ENCODE results near the gene COX6A1. TPM values are rescaled to one million over a fixed set of nuclear protein-coding genes. Genes with fewer than 3 reads are reported as not detected.
A peak's percentile ranks its signal among the peaks of the same experiment; 100 is the strongest.

Gene COX6A1
- total and polyA plus RNA-seq, 2 experiments from 2014 or later = 422 to 1,484 TPM

- Mint-ChIP-seq H3K36me3 (ENCODE audit: low read depth) (no peaks in the 10 kb centered on the region), H3K4me3 (no peak overlapping the region), H3K4me1 (peaks cover 18% of the 10 kb centered on the region), H3K27ac (0 out of 2 replicates have a peak overlapping the region, but pooled peaks have one; percentile 1), H3K27me3 (ENCODE audit: insufficient read depth, low read depth, poor library complexity) (peaks cover 6% of the 10 kb centered on the region), H3K9me3 (no peaks in the 10 kb centered on the region)
- H3K36me3 ChIP-seq (ENCODE audit: insufficient read depth) = no peaks in the 10 kb centered on the region
- DNase-seq (ENCODE audit: low spot score) (peak; percentile 42), ATAC-seq (no peak)
- no peaks in the 10 kb centered on the region; the same call in 1 of the 2 replicates for H3K79me2 ChIP-seq (replicated peaks; ENCODE audit: insufficient read depth)
- peak overlapping the region; percentile 33 for H3K27ac ChIP-seq (ENCODE audit: low read depth)
- H3K4me3 ChIP-seq = no peak overlapping the region
- TF ChIP-seq CREB1 (CRISPR knock-in tag; IDR thresholded peaks at IDR 0.05; ENCODE audit: low read depth) (no peak), STAT1 (IDR thresholded peaks at IDR 0.05; ENCODE audit: unreplicated experiment) (no peak), ETS1 (IDR thresholded peaks at IDR 0.05) (no peak), JUNB (IDR thresholded peaks at IDR 0.05; ENCODE audit: unreplicated experiment) (no peak), EZH2 (IDR thresholded peaks at IDR 0.05; ENCODE audit: low read depth, unreplicated experiment) (no peak), POLR2AphosphoS5 (IDR thresholded peaks at IDR 0.05; ENCODE audit: low read depth) (no peak), NANOG (IDR thresholded peaks at IDR 0.05; ENCODE audit: borderline replicate concordance) (no peak), ZNF114 (CRISPR knock-in tag; IDR thresholded peaks at IDR 0.05) (no peak), CTCF (conservative IDR thresholded peaks at IDR 0.05; ENCODE audit: low read depth in 2 of 2) (no peak), ZNF331 (CRISPR knock-in tag; IDR thresholded peaks at IDR 0.05; ENCODE audit: low read depth) (no peak), ZNF462 (CRISPR knock-in tag; IDR thresholded peaks at IDR 0.05) (no peak), REST (IDR thresholded peaks at IDR 0.05; ENCODE audit: unreplicated experiment) (no peak), EZH2phosphoT487 (IDR thresholded peaks at IDR 0.05; ENCODE audit: unreplicated experiment) (no peak)
- H3K4me1 ChIP-seq (ENCODE audit: insufficient read depth) = 0 out of 2 replicates have a peak, but pooled peaks cover 3% of the 10 kb centered on the region
- no peaks in the 10 kb centered on the region for H3K27me3 ChIP-seq (ENCODE audit: insufficient read depth)
- H3F3A ChIP-seq (replicated peaks; ENCODE audit: low read depth) = 0 out of 2 replicates have a peak, but pooled peaks cover 5% of the 10 kb centered on the region
- H4K20me1 ChIP-seq (replicated peaks; ENCODE audit: insufficient read depth) = 0 out of 2 replicates have a peak, but pooled peaks cover 4% of the 10 kb centered on the region
- no peak overlapping the region for H3K4me2 ChIP-seq
- H2AFZ ChIP-seq = no peak overlapping the region
- H3K9me2 ChIP-seq (ENCODE audit: insufficient read depth) = no peaks in the 10 kb centered on the region
These were observed 36.7 kb downstream of the COX6A1 start for GRCh38 chr12:120474616-120474960.
